K562 (cell line): ENCODE data around the gene GABARAP. TPM values are rescaled to one million over a fixed set of nuclear protein-coding genes. Genes with fewer than 3 reads are reported as not detected.

ENCODE experiments used
- ATAC-seq: fragments of 200-7000 bp; cut with Tn5 transposase; 3 replicates; pipeline ENCODE4 v1.9.1; 2020; ENCODE audit warnings: moderate library complexity
- BruUV-seq: library from RNA; stranded (reverse); fragments of 400-500 nt; replicated peaks from 2 replicates; lab custom pipeline; 2021; lab: Mats Ljungman, UMichigan
- CTCF ChIA-PET: fragments of 300-600 bp; formaldehyde crosslinking; extraction: SDS; loops from one replicate; lab custom pipeline; 2021; ENCODE audit warnings: low intra/inter-chr PET ratio; lab: Yijun Ruan, JAX
- POLR2A ChIA-PET: fragments of 300-600, 350-650 bp; sonication (Branson Sonifier 250); formaldehyde crosslinking; extraction: SDS; loops from one replicate; lab custom pipeline; 2021; ENCODE audit warnings: antibody characterized with exemption, inconsistent platforms; lab: Yijun Ruan, JAX
- DNase-seq, 4 experiments: peaks; one replicate each; pipeline versions ENCODE4 v3.0.0 to v3.0.0-alpha.2; 2011 to 2018; ENCODE audit warnings: low spot score in 3 of 4, mixed read lengths in 3 of 4; ENCODE audit errors: extremely low read depth in 1 of 4
- FAIRE-seq: peaks from 2 replicates; lab custom pipeline; 2011; peaks lifted over from hg19 to GRCh38; lab: Jason Lieb, UNC
- H2AFZ ChIP-seq: 2 replicates; pipeline ENCODE4 v1.6.0; 2011; ENCODE audit warnings: low read depth, low read length, control low read depth, inconsistent platforms
- H3K27ac ChIP-seq: fragments of 200-600 bp; 3 replicates; pipeline ENCODE4 v1.8.0; 2011; ENCODE audit warnings: low read depth, mild to moderate bottlenecking, control low read depth, inconsistent platforms, low read length, moderate library complexity, mixed read lengths; ENCODE audit errors: extremely low read depth
- H3K27me3 ChIP-seq, 2 experiments: fragments of 300-600 bp in 1 of 2; 2 replicates in 1 of 2; 3 replicates in 1 of 2; pipeline versions ENCODE4 v1.6.0 to v1.8.0; 2011; ENCODE audit warnings: inconsistent platforms in 2 of 2, low read length in 2 of 2, mild to moderate bottlenecking in 1 of 2, mixed read lengths in 1 of 2, moderate library complexity in 1 of 2; ENCODE audit not compliant: control insufficient read depth in 2 of 2, insufficient read depth in 2 of 2
- H3K36me3 ChIP-seq: fragments of 300-600 bp; 3 replicates; pipeline ENCODE4 v1.8.0; 2011; ENCODE audit warnings: mild to moderate bottlenecking, low read length, inconsistent platforms; ENCODE audit not compliant: control insufficient read depth, insufficient read depth
- H3K4me1 ChIP-seq, 2 experiments: fragments of 200-600 bp in 1 of 2; replicated peaks in 1 of 2; 2 replicates in 1 of 2; 3 replicates in 1 of 2; pipeline versions ENCODE4 v1.5.1 to v1.8.0; 2011; ENCODE audit warnings: inconsistent platforms in 2 of 2, low read length in 2 of 2, mild to moderate bottlenecking in 1 of 2, mixed read lengths in 1 of 2, moderate library complexity in 1 of 2; ENCODE audit not compliant: control insufficient read depth in 2 of 2, insufficient read depth in 2 of 2
- H3K4me2 ChIP-seq: 2 replicates; pipeline ENCODE4 v1.6.1; 2011; ENCODE audit warnings: low read length, control low read depth, inconsistent platforms, mixed read lengths; ENCODE audit not compliant: insufficient read depth
- H3K4me3 ChIP-seq: fragments of 200-600 bp; sonication (generic), shearing (Covaris generic); 2 replicates; pipeline ENCODE4 v1.5.1; 2016; ENCODE audit warnings: control low read depth, inconsistent platforms
- H3K79me2 ChIP-seq: fragments of 200-600 bp; 3 replicates; pipeline ENCODE4 v1.8.0; 2011; ENCODE audit warnings: low read length, inconsistent platforms; ENCODE audit not compliant: control insufficient read depth, insufficient read depth
- H3K9ac ChIP-seq, 2 experiments: 2 replicates each; pipeline versions ENCODE4 v1.6.0 to v1.6.1; 2011; ENCODE audit warnings: low read depth in 2 of 2, low read length in 2 of 2, control low read depth in 1 of 2, inconsistent platforms in 1 of 2, mild to moderate bottlenecking in 1 of 2, mixed read lengths in 1 of 2; ENCODE audit not compliant: insufficient read depth in 1 of 2
- H3K9me1 ChIP-seq: one replicate; pipeline ENCODE4 v1.6.0; 2011; ENCODE audit warnings: inconsistent platforms, mild to moderate bottlenecking, low read length, moderate library complexity; ENCODE audit not compliant: control insufficient read depth, insufficient read depth
- H3K9me3 ChIP-seq: replicated peaks from 2 replicates; pipeline ENCODE4 v1.5.1; 2011; ENCODE audit warnings: low read depth, low read length, inconsistent platforms; ENCODE audit not compliant: control insufficient read depth, insufficient read depth
- H4K20me1 ChIP-seq: replicated peaks from 2 replicates; pipeline ENCODE4 v1.6.1; 2011; ENCODE audit warnings: low read length, inconsistent platforms, mixed read lengths; ENCODE audit not compliant: control insufficient read depth, insufficient read depth
- ATF3 ChIP-seq, 2 experiments: fragments of 450-650 bp in 1 of 2; sonication (generic) in 1 of 2; formaldehyde crosslinking in 1 of 2; IDR thresholded peaks in 1 of 2; conservative IDR thresholded peaks in 1 of 2; 2 replicates each; pipeline versions ENCODE4 v1.6.1 to v1.8.1; 2016 to 2023; ENCODE audit warnings: mild to moderate bottlenecking in 2 of 2, moderate library complexity in 2 of 2, inconsistent platforms in 1 of 2, missing genetic modification reagents in 1 of 2
- CBFB ChIP-seq: sonication (generic); formaldehyde crosslinking; IDR thresholded peaks from 2 replicates; pipeline ENCODE4 v1.4.0; 2020; ENCODE audit warnings: mild to moderate bottlenecking, missing genetic modification reagents
- FOXA1 ChIP-seq: fragments of 450-650 bp; IDR thresholded peaks from 2 replicates; pipeline ENCODE4 v1.6.1; 2016; ENCODE audit warnings: mild to moderate bottlenecking, borderline replicate concordance
- HNRNPUL1 ChIP-seq: fragments of 200-400 bp; formaldehyde crosslinking; IDR thresholded peaks from 2 replicates; pipeline ENCODE4 v1.6.1; 2017; ENCODE audit warnings: low read length
- KDM1A ChIP-seq, 2 experiments: fragments of 450-650 bp; IDR thresholded peaks; 2 replicates each; pipeline ENCODE4 v1.6.1; 2016; ENCODE audit warnings: mild to moderate bottlenecking in 2 of 2
- RNF219 ChIP-seq: fragments of 250-450 bp; sonication (Bioruptor Pico); IDR thresholded peaks from 2 replicates; pipeline ENCODE4 v1.5.0; 2022; ENCODE audit warnings: mild to moderate bottlenecking
- TCF3 ChIP-seq: sonication (generic); formaldehyde crosslinking; IDR thresholded peaks from 2 replicates; pipeline ENCODE4 v1.4.0; 2020; ENCODE audit warnings: mild to moderate bottlenecking, missing genetic modification reagents
- ZNF146 ChIP-seq: IDR thresholded peaks from one replicate; pipeline ENCODE4 v1.6.1; 2018; ENCODE audit warnings: missing compliant biosample characterization; ENCODE audit not compliant: unreplicated experiment
- WGBS: fragments of 100-300 bp; shearing (Covaris generic); methylation state at CpG from one replicate; pipeline ENCODE4 v1.1.6; 2016; ENCODE audit warnings: low coverage, mixed read lengths; ENCODE audit not compliant: insufficient coverage; ENCODE audit errors: missing lambda C conversion rate; 5-methylcytosine and 5-hydroxymethylcytosine counted together
- in situ Hi-C: fragments of 300-500 bp; cut with MboI; formaldehyde crosslinking; loops from 4 replicates; pipeline ENCODE4 v1.15.0; 2018; ENCODE audit warnings: inconsistent platforms, mixed read lengths
- intact Hi-C: fragments of 100-400 bp; cut with micrococcal nuclease; formaldehyde crosslinking; loops from 2 replicates; pipeline ENCODE4 v1.14.2; 2022
- polyA plus RNA-seq, 8 experiments: library from polyadenylated mRNA; depleted of rRNA in 4 of 8; stranded (reverse) in 5 of 8; unstranded in 3 of 8; fragments of >200 nt; fragmentation: Nextera tagmentation in 2 of 8; fragmentation: Illumina TruSeq in 1 of 8; extraction: Ambion mirVana in 2 of 8; extraction: Trizol in 1 of 8; gene quantifications; 2 replicates each; pipeline versions ENCODE4 v1.2.1 to v1.2.3, GENCODE V29; 2011 to 2014; ENCODE audit warnings: inconsistent platforms in 1 of 8, missing spikeins in 1 of 8
- total RNA-seq, 7 experiments: library from RNA; depleted of rRNA in 6 of 7; stranded (reverse); fragments of >200 nt in 6 of 7; fragmentation: Illumina TruSeq in 2 of 7; extraction: Trizol in 2 of 7; gene quantifications; 2 replicates each; pipeline versions ENCODE4 v1.2.1 to v1.2.3, GENCODE V29; 2011 to 2021; ENCODE audit warnings: low replicate concordance in 1 of 7

GABARAP gene
- total and polyA plus RNA-seq, 9 of the 15 experiments (the other 6 are each of a cell fraction or from before 2014, with no cell fraction given) = 47.5 to 373 (median 152) TPM

GRCh38 chr17:7229504-7229903 is 12.7 kb downstream of the GABARAP start (continued):
- no peak for TF ChIP-seq RNF219 (CRISPR knock-in tag)

DNA sequence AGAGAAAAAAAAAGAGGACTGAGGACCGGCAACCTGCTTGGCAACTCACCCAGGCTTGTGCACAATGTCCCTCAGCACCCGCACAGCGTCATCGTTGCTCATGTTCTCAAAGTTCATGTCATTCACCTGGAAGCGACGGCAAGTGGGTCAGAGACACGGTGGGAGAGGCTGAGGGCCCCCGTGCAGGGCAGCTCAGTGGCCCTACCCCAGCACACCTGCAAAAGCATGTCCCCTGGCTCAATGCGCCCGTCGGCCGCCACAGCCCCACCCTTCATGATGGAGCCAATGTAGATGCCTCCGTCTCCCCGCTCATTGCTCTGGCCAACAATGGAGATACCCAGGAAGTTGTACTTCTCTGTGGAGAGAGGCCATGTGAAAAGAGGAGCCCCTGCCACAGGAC is 13.3 kb downstream of the GABARAP start:
- ATAC-seq = no peak
- FAIRE-seq = no peak
- WGBS = 88% methylated on average over 4 of the region's 14 CpGs
- Histone ChIP-seq H3K9me1 (peaks cover 4% of the 10 kb centered on the region), H3K4me2 (no peak overlapping the region), H3K27ac (no peak overlapping the region), H3K27me3 (no peaks in the 10 kb centered on the region), H2AFZ (no peak overlapping the region), H3K4me1 (peaks cover 7 to 27% of the 10 kb centered on the region in 2 experiments; a peak in 4 of 5 replicates), H3K36me3 (peaks cover 76% of the 10 kb centered on the region; the same call in 2 of the 3 replicates), H3K9ac (no peak overlapping the region), H3K9me3 (no peaks in the 10 kb centered on the region), H3K79me2 (peaks cover 38% of the 10 kb centered on the region), H3K4me3 (no peak overlapping the region), H4K20me1 (peaks cover 7% of the 10 kb centered on the region)
- ChIA-PET CTCF (no interaction called here), POLR2A (interaction anchor here (0.6 to 2.8 kb wide), 2 partner anchors 8 to 26 kb away, joined by 3 to 19 read pairs; partner anchors contain the start of genes ACADVL and DLG4)
- TF ChIP-seq HNRNPUL1 (no peak), ZNF146 (no peak), CBFB (no peak), FOXA1 (no peak), ATF3 (IDR thresholded peaks at IDR 0.05) (no peak), ATF3 (CRISPR knock-in tag; conservative IDR thresholded peaks at IDR 0.05) (no peak), KDM1A (IDR thresholded peaks at IDR 0.05) (no peak), TCF3 (CRISPR knock-in tag) (no peak)
- no TSS peak for BruUV-seq
- DNase-seq = no peak
- in situ Hi-C loops = no loop called here
- intact Hi-C loops = no loop called here
